ENCODE data around the gene CYP2D6.

DNA sequence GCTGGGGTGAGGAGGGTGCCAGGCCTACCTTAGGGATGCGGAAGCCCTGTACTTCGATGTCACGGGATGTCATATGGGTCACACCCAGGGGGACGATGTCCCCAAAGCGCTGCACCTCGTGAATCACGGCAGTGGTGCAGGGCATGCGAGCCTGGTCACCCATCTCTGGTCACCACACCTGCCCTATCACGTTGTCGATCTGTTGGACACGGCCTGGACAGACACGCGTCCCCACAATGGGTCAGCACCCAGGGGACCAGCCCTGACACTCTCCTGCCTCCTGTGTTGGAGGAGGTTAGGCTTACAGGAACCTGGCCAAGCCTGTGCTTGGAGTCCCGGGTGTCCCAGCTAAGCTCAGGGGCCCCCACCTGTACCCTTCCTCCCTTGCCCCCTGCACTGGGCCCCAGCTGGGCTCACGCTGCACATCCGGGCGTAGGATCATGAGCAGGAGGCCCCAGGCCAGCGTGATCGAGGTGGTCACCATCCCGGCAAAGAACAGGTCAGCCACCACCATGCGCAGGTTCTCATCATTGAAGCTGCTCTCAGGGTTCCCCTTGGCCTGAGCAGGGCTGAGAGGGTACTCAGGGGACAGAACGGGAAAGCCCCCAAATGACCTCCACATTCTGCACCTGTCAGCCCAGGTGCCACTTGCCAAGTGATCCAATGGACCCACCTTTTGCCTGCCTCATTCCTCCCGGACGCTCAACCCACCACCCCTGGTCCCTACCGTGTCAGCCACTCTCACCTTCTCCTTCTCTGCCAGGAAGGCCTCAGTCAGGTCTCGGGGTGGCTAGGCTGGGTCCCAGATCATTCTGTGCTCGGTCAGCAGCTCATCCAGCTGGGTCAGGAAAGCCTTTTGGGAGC is 20.3 kb upstream of the CYP2D6 start:
- TF ChIP-seq, protein P1, sequence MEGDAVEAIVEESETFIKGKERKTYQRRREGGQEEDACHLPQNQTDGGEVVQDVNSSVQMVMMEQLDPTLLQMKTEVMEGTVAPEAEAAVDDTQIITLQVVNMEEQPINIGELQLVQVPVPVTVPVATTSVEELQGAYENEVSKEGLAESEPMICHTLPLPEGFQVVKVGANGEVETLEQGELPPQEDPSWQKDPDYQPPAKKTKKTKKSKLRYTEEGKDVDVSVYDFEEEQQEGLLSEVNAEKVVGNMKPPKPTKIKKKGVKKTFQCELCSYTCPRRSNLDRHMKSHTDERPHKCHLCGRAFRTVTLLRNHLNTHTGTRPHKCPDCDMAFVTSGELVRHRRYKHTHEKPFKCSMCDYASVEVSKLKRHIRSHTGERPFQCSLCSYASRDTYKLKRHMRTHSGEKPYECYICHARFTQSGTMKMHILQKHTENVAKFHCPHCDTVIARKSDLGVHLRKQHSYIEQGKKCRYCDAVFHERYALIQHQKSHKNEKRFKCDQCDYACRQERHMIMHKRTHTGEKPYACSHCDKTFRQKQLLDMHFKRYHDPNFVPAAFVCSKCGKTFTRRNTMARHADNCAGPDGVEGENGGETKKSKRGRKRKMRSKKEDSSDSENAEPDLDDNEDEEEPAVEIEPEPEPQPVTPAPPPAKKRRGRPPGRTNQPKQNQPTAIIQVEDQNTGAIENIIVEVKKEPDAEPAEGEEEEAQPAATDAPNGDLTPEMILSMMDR (IDR thresholded peaks at IDR 0.05) = no peak
- no peak for TF ChIP-seq POLR2A (IDR thresholded peaks at IDR 0.05)

Measured in uterus (tissue), 2 donors.